ENCODE measurements around the gene VPS13D. TPM values are rescaled to one million over a fixed set of nuclear protein-coding genes. Genes with fewer than 3 reads are reported as not detected.

Gene VPS13D
- total RNA-seq, 2 donors from 2014 or later: 54.3 to 56.0 TPM

GRCh38 chr1:12397462-12398450 is 167.9 kb downstream of the VPS13D start:
- Histone ChIP-seq H3K27me3 (no peaks in the 10 kb centered on the region), H3K27ac (no peak overlapping the region), H3K4me3 (no peak overlapping the region), H3K9me3 (no peaks in the 10 kb centered on the region), H3K36me3 (no peaks in the 10 kb centered on the region), H3K9ac (ENCODE audit: low read depth in 2 of 2, low read length in 2 of 2) (no peak overlapping the region), H3K4me1 (no peaks in the 10 kb centered on the region)
- TF ChIP-seq CTCF (IDR thresholded peaks at IDR 0.05): no peak
- intact Hi-C loops (cut with DNase I): no loop called here
- DNase-seq: no peak

DNA sequence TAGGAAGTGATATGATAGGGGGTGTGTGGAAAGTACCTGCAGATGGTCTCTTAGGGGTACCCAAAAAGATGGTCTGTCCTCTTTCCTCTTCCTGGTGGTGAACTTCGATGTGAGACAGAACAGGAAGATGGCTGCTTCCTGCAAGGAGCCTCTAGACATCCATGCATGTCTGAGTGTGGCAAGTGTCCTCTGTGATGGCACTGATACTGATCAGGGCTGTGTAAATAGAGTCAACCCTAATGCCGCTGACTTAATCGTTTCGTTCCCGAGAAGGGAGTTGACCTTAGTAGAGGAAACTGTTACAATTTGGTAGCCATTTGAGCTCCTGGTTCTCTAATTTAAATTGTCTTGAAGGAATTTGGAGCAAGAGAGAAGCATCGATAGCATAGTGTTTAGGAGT is 168.6 kb downstream of the VPS13D start:
- DNase-seq: no peak
- TF ChIP-seq CTCF (IDR thresholded peaks at IDR 0.05): no peak
- H3K36me3 ChIP-seq: no peaks in the 10 kb centered on the region
- H3K9me3 ChIP-seq: no peaks in the 10 kb centered on the region
- no peaks in the 10 kb centered on the region for H3K27me3 ChIP-seq
- H3K4me1 ChIP-seq: no peaks in the 10 kb centered on the region
- no peak overlapping the region for H3K4me3 ChIP-seq
- H3K9ac ChIP-seq (ENCODE audit: low read depth in 2 of 2, low read length in 2 of 2): no peak overlapping the region
- intact Hi-C loops (cut with DNase I): no loop called here
- no peak overlapping the region for H3K27ac ChIP-seq

- Histone ChIP-seq H3K4me1 (peaks cover 3% of the 10 kb centered on the region), H3K27me3 (no peaks in the 10 kb centered on the region), H3K36me3 (no peaks in the 10 kb centered on the region), H3K4me3 (no peak overlapping the region), H3K9me3 (no peaks in the 10 kb centered on the region), H3K9ac (ENCODE audit: low read depth in 2 of 2, low read length in 2 of 2) (no peak overlapping the region), H3K27ac (no peak overlapping the region)
- intact Hi-C loops (cut with DNase I): loop anchor here (5.0 kb wide), 1 partner anchor 197 kb away; no protein-coding TSS in a partner anchor
- DNase-seq: no peak
- TF ChIP-seq CTCF (IDR thresholded peaks at IDR 0.05): no peak
These were observed 170.3 kb downstream of the VPS13D start for GRCh38 chr1:12400027-12400693.

- Histone ChIP-seq H3K27ac (no peak overlapping the region), H3K4me1 (peaks cover 17% of the 10 kb centered on the region)
- no peak for TF ChIP-seq CTCF (IDR thresholded peaks at IDR 0.05)
These were observed 172.4 kb downstream of the VPS13D start for GRCh38 chr1:12402159-12402673.

GRCh38 chr1:12402842-12403241 is 173.0 kb downstream of the VPS13D start:
- Histone ChIP-seq H3K4me3 (no peak overlapping the region), H3K27me3 (no peaks in the 10 kb centered on the region), H3K9me3 (no peaks in the 10 kb centered on the region), H3K9ac (ENCODE audit: low read depth in 2 of 2, low read length in 2 of 2) (no peak overlapping the region), H3K36me3 (no peaks in the 10 kb centered on the region), H3K27ac (no peak overlapping the region), H3K4me1 (peaks cover 17% of the 10 kb centered on the region)
- DNase-seq: no peak
- TF ChIP-seq CTCF (IDR thresholded peaks at IDR 0.05): no peak
- intact Hi-C loops (cut with DNase I): loop anchor here (5.0 kb wide), 1 partner anchor 194 kb away; no protein-coding TSS in a partner anchor

More at GRCh38 chr1:12402159-12402673, 172.4 kb downstream of the VPS13D start:
- Histone ChIP-seq H3K36me3 (no peaks in the 10 kb centered on the region), H3K4me3 (no peak overlapping the region), H3K27me3 (no peaks in the 10 kb centered on the region), H3K9me3 (no peaks in the 10 kb centered on the region), H3K9ac (ENCODE audit: low read depth in 2 of 2, low read length in 2 of 2) (no peak overlapping the region)
- intact Hi-C loops (cut with DNase I): loop anchor here (5.0 kb wide), 1 partner anchor 195 kb away; no protein-coding TSS in a partner anchor
- no peak for DNase-seq

All from colonic mucosa (tissue), 4 donors.